PC-3 (cell line): ENCODE results near the gene ETS1. TPM values are rescaled to one million over a fixed set of nuclear protein-coding genes. Genes with fewer than 3 reads are reported as not detected.

Source experiments
- ATAC-seq: fragments of 200-7000 bp; cut with Tn5 transposase; 2 replicates; pipeline ENCODE4 v1.9.1; 2020; ENCODE audit warnings: mild to moderate bottlenecking, moderate library complexity
- BruUV-seq: library from RNA; stranded (reverse); fragments of 400-500 nt; replicated peaks from 2 replicates; lab custom pipeline; 2021; lab: Mats Ljungman, UMichigan
- CTCF ChIA-PET: fragments of 300-600 bp; sonication (Branson Sonifier 250); formaldehyde crosslinking; loops from one replicate; lab custom pipeline; 2022; ENCODE audit warnings: antibody characterized with exemption; lab: Charles Lee
- POLR2A ChIA-PET: fragments of 300-600 bp; sonication (Branson Sonifier 250); formaldehyde crosslinking; loops from one replicate; lab custom pipeline; 2022; ENCODE audit warnings: antibody characterized with exemption; ENCODE audit not compliant: unreplicated experiment; lab: Charles Lee
- DNase-seq: peaks from one replicate; pipeline ENCODE4 v3.0.0-alpha.2; 2015
- H2AFZ ChIP-seq: fragments of 300-600 bp; sonication (generic); 2 replicates; pipeline ENCODE4 v1.6.0; 2016; ENCODE audit warnings: antibody characterized with exemption, low read length
- H3F3A ChIP-seq: fragments of 300-600 bp; sonication (generic); one replicate; pipeline ENCODE4 v1.6.0; 2017; ENCODE audit warnings: antibody characterized with exemption, low read length, control low read depth, mild to moderate bottlenecking; ENCODE audit not compliant: unreplicated experiment
- H3K27ac ChIP-seq: fragments of 300-600 bp; sonication (generic); 2 replicates; pipeline ENCODE4 v1.5.1; 2016; ENCODE audit warnings: mild to moderate bottlenecking, low read length
- H3K27me3 ChIP-seq: fragments of 300-600 bp; sonication (generic); 2 replicates; pipeline ENCODE4 v1.6.1; 2016; ENCODE audit warnings: low read length, mixed read lengths
- H3K36me3 ChIP-seq: fragments of 300-600 bp; sonication (generic); 2 replicates; pipeline ENCODE4 v1.6.1; 2016; ENCODE audit warnings: low read depth, mixed run types, low read length, mixed read lengths
- H3K4me1 ChIP-seq: fragments of 300-600 bp; sonication (generic); 2 replicates; pipeline ENCODE4 v1.5.1; 2016; ENCODE audit warnings: low read length; ENCODE audit not compliant: insufficient read depth
- H3K4me2 ChIP-seq: fragments of 300-600 bp; sonication (generic); 2 replicates; pipeline ENCODE4 v1.6.0; 2016; ENCODE audit warnings: low read length
- H3K4me3 ChIP-seq: fragments of 300-600 bp; sonication (generic); 2 replicates; pipeline ENCODE4 v1.5.1; 2016; ENCODE audit warnings: mild to moderate bottlenecking, low read length, mixed read lengths
- H3K79me2 ChIP-seq: fragments of 300-600 bp; sonication (generic); 2 replicates; pipeline ENCODE4 v1.6.1; 2017; ENCODE audit warnings: low read length, mixed read lengths
- H3K9ac ChIP-seq: fragments of 300-600 bp; sonication (generic); 2 replicates; pipeline ENCODE4 v1.6.0; 2016; ENCODE audit warnings: mild to moderate bottlenecking, low read length
- H3K9me2 ChIP-seq: fragments of 300-600 bp; sonication (generic); replicated peaks from 2 replicates; pipeline ENCODE4 v1.6.1; 2016; ENCODE audit warnings: mixed run types, low read length, mixed read lengths
- H3K9me3 ChIP-seq: fragments of 300-600 bp; sonication (generic); 2 replicates; pipeline ENCODE4 v1.6.1; 2016; ENCODE audit warnings: low read length, mixed read lengths
- H4K20me1 ChIP-seq: fragments of 300-600 bp; sonication (generic); 2 replicates; pipeline ENCODE4 v1.6.1; 2016; ENCODE audit warnings: low read length, mixed read lengths
- EZH2 ChIP-seq: fragments of 300-600 bp; sonication (generic); IDR thresholded peaks from one replicate; pipeline ENCODE4 v1.6.1; 2017; ENCODE audit warnings: antibody characterized with exemption, mild to moderate bottlenecking, low read length; ENCODE audit not compliant: unreplicated experiment
- EZH2phosphoT487 ChIP-seq: fragments of 300-600 bp; sonication (generic); IDR thresholded peaks from 2 replicates; pipeline ENCODE4 v1.6.1; 2018; ENCODE audit warnings: mild to moderate bottlenecking, antibody characterized with exemption, low read length, borderline replicate concordance
- intact Hi-C: fragments of 100-400 bp; cut with micrococcal nuclease; formaldehyde crosslinking; loops from 2 replicates; pipeline ENCODE4 v1.9.0; 2023
- total RNA-seq: library from RNA; depleted of rRNA; stranded (reverse); fragments of >200 nt; gene quantifications from 2 replicates; pipeline ENCODE4 v1.2.3, GENCODE V29; 2014
- TF ChIP-seq, protein P1 (sequence below): fragments of 300-600 bp; sonication (generic); conservative IDR thresholded peaks from 2 replicates; pipeline ENCODE4 v1.5.1; 2017; ENCODE audit warnings: antibody characterized with exemption, low read depth, mild to moderate bottlenecking, low read length

The ETS1 gene
- total RNA-seq, 1 experiment from 2014 or later: 52.0 TPM

DNA sequence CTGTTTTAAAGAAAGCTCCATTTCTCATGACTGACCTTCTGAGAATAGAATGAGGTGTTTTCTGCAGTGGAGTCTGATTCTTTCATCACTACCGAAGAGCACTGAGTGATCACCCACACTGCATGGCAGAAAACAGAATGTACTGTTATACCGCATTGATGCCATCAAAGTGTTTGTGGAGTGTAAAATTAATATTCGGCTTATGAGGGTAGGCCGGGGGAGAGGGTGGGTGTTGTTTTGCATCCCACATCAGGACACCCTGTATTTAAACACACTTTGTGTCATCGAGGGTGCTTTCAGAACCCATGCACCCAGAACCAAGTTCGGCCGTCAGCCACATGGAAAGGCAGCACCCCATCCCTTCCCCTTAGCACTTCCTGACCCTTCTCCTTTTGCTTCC, 41.3 kb upstream of the ETS1 start:
- POLR2A ChIA-PET: no interaction called here
- intact Hi-C loops: no loop called here
- TF ChIP-seq EZH2phosphoT487 (no peak), EZH2 (no peak)
- TF ChIP-seq, protein P1, sequence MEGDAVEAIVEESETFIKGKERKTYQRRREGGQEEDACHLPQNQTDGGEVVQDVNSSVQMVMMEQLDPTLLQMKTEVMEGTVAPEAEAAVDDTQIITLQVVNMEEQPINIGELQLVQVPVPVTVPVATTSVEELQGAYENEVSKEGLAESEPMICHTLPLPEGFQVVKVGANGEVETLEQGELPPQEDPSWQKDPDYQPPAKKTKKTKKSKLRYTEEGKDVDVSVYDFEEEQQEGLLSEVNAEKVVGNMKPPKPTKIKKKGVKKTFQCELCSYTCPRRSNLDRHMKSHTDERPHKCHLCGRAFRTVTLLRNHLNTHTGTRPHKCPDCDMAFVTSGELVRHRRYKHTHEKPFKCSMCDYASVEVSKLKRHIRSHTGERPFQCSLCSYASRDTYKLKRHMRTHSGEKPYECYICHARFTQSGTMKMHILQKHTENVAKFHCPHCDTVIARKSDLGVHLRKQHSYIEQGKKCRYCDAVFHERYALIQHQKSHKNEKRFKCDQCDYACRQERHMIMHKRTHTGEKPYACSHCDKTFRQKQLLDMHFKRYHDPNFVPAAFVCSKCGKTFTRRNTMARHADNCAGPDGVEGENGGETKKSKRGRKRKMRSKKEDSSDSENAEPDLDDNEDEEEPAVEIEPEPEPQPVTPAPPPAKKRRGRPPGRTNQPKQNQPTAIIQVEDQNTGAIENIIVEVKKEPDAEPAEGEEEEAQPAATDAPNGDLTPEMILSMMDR: no peak
- Histone ChIP-seq H3K27me3 (no peaks in the 10 kb centered on the region), H3K9me2 (no peaks in the 10 kb centered on the region), H3K27ac (no peak overlapping the region), H3K36me3 (no peaks in the 10 kb centered on the region), H2AFZ (no peak overlapping the region), H3K79me2 (no peaks in the 10 kb centered on the region), H3K4me1 (peaks cover 17% of the 10 kb centered on the region), H3K9ac (no peak overlapping the region), H3K4me3 (no peak overlapping the region), H3K4me2 (no peak overlapping the region), H4K20me1 (no peaks in the 10 kb centered on the region), H3K9me3 (no peaks in the 10 kb centered on the region), H3F3A (no peaks in the 10 kb centered on the region)
- no TSS peak for BruUV-seq
- ATAC-seq (no peak), DNase-seq (no peak)
- CTCF ChIA-PET: interaction anchor here (1.0 to 1.3 kb wide), 2 partner anchors 144 to 471 kb away, joined by 6 to 7 read pairs; no protein-coding TSS in a partner anchor

DNA sequence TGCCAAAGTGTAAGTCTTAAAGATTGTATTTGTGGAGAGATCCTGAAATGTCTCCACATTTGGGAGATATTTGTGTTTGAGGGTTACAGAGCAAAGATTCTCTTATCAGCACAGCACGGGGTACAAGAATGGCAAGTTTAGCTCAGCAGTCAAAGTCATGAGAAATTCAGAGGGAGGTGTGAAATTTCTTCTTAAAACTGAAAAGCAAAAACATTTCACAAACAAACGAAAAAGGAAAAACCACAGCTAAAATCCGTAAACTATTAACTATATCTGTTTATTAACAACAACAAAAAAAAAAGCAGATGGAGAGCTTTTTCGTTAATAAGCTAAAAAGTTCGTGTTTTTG, 40.9 kb upstream of the ETS1 start:
- Histone ChIP-seq H3K4me1 (peaks cover 17% of the 10 kb centered on the region), H2AFZ (no peak overlapping the region), H3K9me3 (no peaks in the 10 kb centered on the region), H3F3A (no peaks in the 10 kb centered on the region), H3K36me3 (no peaks in the 10 kb centered on the region), H4K20me1 (no peaks in the 10 kb centered on the region), H3K9ac (no peak overlapping the region), H3K27ac (no peak overlapping the region), H3K79me2 (no peaks in the 10 kb centered on the region), H3K4me3 (no peak overlapping the region), H3K4me2 (no peak overlapping the region), H3K27me3 (no peaks in the 10 kb centered on the region), H3K9me2 (no peaks in the 10 kb centered on the region)
- intact Hi-C loops: no loop called here
- ATAC-seq: no peak
- ChIA-PET CTCF (interaction anchor here (0.6 to 1.3 kb wide), 3 partner anchors 119 to 471 kb away, joined by 4 to 7 read pairs (median 6); no protein-coding TSS in a partner anchor), POLR2A (no interaction called here)
- TF ChIP-seq EZH2 (no peak), EZH2phosphoT487 (no peak)
- TF ChIP-seq, protein P1: no peak
- no TSS peak for BruUV-seq
- no peak for DNase-seq

DNA sequence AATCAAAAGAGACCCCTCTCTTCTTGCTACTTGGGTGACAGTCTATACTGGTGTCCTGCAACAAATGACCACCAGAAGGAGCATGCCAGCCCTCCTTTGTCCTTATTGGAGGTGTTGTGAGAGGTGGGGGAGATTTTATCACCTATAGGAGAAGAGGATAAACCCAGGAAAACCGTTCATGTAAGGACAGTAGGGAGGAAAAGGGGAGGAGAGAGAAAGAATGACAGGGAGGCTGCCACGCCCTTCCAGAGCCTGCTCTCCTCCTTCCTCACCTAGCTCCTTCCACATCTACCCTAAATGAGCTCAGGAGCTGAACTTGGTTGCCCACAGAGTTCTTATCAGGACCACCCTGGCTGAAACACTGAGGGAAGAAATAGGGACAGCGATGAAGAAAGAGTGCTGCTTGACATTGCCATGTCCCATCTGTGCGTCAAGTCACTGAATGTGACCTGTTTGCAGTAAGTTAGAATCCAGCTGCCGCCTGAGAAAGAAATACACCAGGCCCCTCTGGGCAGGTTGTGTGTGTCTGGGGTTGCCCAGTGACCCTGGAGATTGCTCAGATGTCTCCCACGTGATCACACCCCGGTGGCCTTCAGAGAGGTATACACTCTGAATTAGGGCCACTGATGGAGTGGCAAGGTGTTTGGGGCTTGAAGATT, 40.4 kb upstream of the ETS1 start:
- Histone ChIP-seq H3K9me2 (no peaks in the 10 kb centered on the region), H3K9me3 (no peaks in the 10 kb centered on the region), H2AFZ (no peak overlapping the region), H3K27ac (no peak overlapping the region), H3K9ac (no peak overlapping the region), H3K4me3 (no peak overlapping the region), H3K4me2 (no peak overlapping the region), H3K4me1 (peaks cover 17% of the 10 kb centered on the region), H3K27me3 (no peaks in the 10 kb centered on the region), H4K20me1 (no peaks in the 10 kb centered on the region), H3K36me3 (no peaks in the 10 kb centered on the region), H3K79me2 (no peaks in the 10 kb centered on the region), H3F3A (no peaks in the 10 kb centered on the region)
- no peak for ATAC-seq
- no TSS peak for BruUV-seq
- TF ChIP-seq EZH2 (no peak), EZH2phosphoT487 (no peak)
- TF ChIP-seq, protein P1: peak; percentile 22; the same call in 1 of the 2 replicates
- intact Hi-C loops: no loop called here
- no peak for DNase-seq
- POLR2A ChIA-PET: no interaction called here
- CTCF ChIA-PET: interaction anchor here (0.6 to 1.3 kb wide), 3 partner anchors 118 to 470 kb away, joined by 4 to 7 read pairs (median 6); no protein-coding TSS in a partner anchor
